ENCODE measurements around the gene PFDN6. TPM values are rescaled to one million over a fixed set of nuclear protein-coding genes. Genes with fewer than 3 reads are reported as not detected.

PFDN6 gene
- total RNA-seq, 1 experiment from 2014 or later: 83.4 TPM

GRCh38 chr6:33295621-33296369 is 6.4 kb downstream of the PFDN6 start:
- BruUV-seq (replicated peaks): no TSS peak
- no peaks in the 10 kb centered on the region for H3K27me3 ChIP-seq (replicated peaks; ENCODE audit: insufficient read depth, low read depth, low read length, poor library complexity)
- ChIA-PET CTCF (no interaction called here), POLR2A (ENCODE audit: low non-redundant PET) (no interaction called here)
- H3K36me3 ChIP-seq (ENCODE audit: insufficient read depth, low read length, poor library complexity, severe bottlenecking): peaks cover 20% of the 10 kb centered on the region
- no peak overlapping the region for H3K4me3 ChIP-seq (ENCODE audit: low read depth, low read length, poor library complexity, severe bottlenecking)
- TF ChIP-seq, protein P1, sequence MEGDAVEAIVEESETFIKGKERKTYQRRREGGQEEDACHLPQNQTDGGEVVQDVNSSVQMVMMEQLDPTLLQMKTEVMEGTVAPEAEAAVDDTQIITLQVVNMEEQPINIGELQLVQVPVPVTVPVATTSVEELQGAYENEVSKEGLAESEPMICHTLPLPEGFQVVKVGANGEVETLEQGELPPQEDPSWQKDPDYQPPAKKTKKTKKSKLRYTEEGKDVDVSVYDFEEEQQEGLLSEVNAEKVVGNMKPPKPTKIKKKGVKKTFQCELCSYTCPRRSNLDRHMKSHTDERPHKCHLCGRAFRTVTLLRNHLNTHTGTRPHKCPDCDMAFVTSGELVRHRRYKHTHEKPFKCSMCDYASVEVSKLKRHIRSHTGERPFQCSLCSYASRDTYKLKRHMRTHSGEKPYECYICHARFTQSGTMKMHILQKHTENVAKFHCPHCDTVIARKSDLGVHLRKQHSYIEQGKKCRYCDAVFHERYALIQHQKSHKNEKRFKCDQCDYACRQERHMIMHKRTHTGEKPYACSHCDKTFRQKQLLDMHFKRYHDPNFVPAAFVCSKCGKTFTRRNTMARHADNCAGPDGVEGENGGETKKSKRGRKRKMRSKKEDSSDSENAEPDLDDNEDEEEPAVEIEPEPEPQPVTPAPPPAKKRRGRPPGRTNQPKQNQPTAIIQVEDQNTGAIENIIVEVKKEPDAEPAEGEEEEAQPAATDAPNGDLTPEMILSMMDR (conservative IDR thresholded peaks at IDR 0.05; ENCODE audit: low read depth, low read length): no peak
- TF ChIP-seq EZH2 (IDR thresholded peaks at IDR 0.05; ENCODE audit: borderline replicate concordance, low read depth, low read length, poor library complexity, severe bottlenecking): no peak
- DNase-seq (ENCODE audit: low spot score): no peak
- peaks cover 7% of the 10 kb centered on the region for H3K4me1 ChIP-seq (ENCODE audit: insufficient read depth, low read length, poor library complexity, severe bottlenecking)
- no peaks in the 10 kb centered on the region for H3K9me3 ChIP-seq (ENCODE audit: low read depth, low read length, poor library complexity, severe bottlenecking)
- H3K27ac ChIP-seq (ENCODE audit: low read depth, low read length, poor library complexity, severe bottlenecking): no peak overlapping the region
- intact Hi-C loops (cut with micrococcal nuclease; ENCODE audit: unreplicated experiment): loop anchor here (5.0 kb wide), 2 partner anchors 93 to 132 kb away; partner anchors contain the start of genes HSD17B8, RXRB and SLC39A7

- BruUV-seq (replicated peaks): no TSS peak
- DNase-seq (ENCODE audit: low spot score): no peak
- CTCF ChIA-PET: no interaction called here
- Histone ChIP-seq H3K4me3 (ENCODE audit: low read depth, low read length, poor library complexity, severe bottlenecking) (no peak overlapping the region), H3K9me3 (ENCODE audit: low read depth, low read length, poor library complexity, severe bottlenecking) (no peaks in the 10 kb centered on the region), H3K27me3 (replicated peaks; ENCODE audit: insufficient read depth, low read depth, low read length, poor library complexity) (no peaks in the 10 kb centered on the region), H3K36me3 (ENCODE audit: insufficient read depth, low read length, poor library complexity, severe bottlenecking) (peaks cover 11% of the 10 kb centered on the region), H3K4me1 (ENCODE audit: insufficient read depth, low read length, poor library complexity, severe bottlenecking) (peaks cover 6% of the 10 kb centered on the region), H3K27ac (ENCODE audit: low read depth, low read length, poor library complexity, severe bottlenecking) (no peak overlapping the region)
- TF ChIP-seq, protein P1 (conservative IDR thresholded peaks at IDR 0.05; ENCODE audit: low read depth, low read length): no peak
- no peak for TF ChIP-seq EZH2 (IDR thresholded peaks at IDR 0.05; ENCODE audit: borderline replicate concordance, low read depth, low read length, poor library complexity, severe bottlenecking)
- POLR2A ChIA-PET (ENCODE audit: low non-redundant PET): no interaction called here
- intact Hi-C loops (cut with micrococcal nuclease; ENCODE audit: unreplicated experiment): loop anchor here (5.0 kb wide), 2 partner anchors 95 to 130 kb away; partner anchors contain the start of genes HSD17B8, RXRB and SLC39A7
Observed at GRCh38 chr6:33296797-33297405, 7.5 kb downstream of the PFDN6 start.

DNA sequence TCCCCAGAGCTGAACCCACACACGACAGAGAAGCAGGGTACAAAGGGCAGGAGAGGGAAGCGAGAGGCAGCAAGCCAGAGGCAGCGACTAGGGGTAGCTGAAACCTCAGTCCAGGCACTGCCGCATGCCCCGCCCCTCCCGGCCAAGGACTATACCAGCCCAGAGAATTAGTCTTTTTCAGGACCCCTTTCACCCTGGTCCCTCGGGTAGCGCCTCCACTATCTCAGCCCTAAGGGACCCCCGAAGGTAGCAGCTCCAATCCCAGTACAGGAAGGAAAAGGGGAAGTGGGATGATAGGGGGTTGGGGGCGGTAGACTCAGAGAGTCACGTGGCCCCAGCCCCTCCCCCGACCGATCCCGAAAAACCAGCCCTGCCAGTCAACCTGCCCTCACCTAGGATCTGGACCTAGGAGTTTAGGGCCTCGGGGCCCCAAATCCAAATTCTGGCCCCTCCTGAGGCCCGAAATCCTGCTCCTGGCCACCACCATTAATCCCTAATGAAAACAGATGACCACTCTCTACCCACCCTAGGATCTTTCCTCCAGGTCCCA is 8.1 kb downstream of the PFDN6 start:
- no peak for TF ChIP-seq EZH2 (IDR thresholded peaks at IDR 0.05; ENCODE audit: borderline replicate concordance, low read depth, low read length, poor library complexity, severe bottlenecking)
- TF ChIP-seq, protein P1 (conservative IDR thresholded peaks at IDR 0.05; ENCODE audit: low read depth, low read length): no peak
- Histone ChIP-seq H3K4me1 (ENCODE audit: insufficient read depth, low read length, poor library complexity, severe bottlenecking) (peaks cover 6% of the 10 kb centered on the region), H3K27me3 (replicated peaks; ENCODE audit: insufficient read depth, low read depth, low read length, poor library complexity) (no peaks in the 10 kb centered on the region), H3K36me3 (ENCODE audit: insufficient read depth, low read length, poor library complexity, severe bottlenecking) (peaks cover 10% of the 10 kb centered on the region), H3K4me3 (ENCODE audit: low read depth, low read length, poor library complexity, severe bottlenecking) (peak overlapping the region; percentile 75), H3K9me3 (ENCODE audit: low read depth, low read length, poor library complexity, severe bottlenecking) (no peaks in the 10 kb centered on the region), H3K27ac (ENCODE audit: low read depth, low read length, poor library complexity, severe bottlenecking) (peak overlapping the region; percentile 59)
- intact Hi-C loops (cut with micrococcal nuclease; ENCODE audit: unreplicated experiment): loop anchor here (5.0 kb wide), 2 partner anchors 95 to 130 kb away; partner anchors contain the start of genes HSD17B8, RXRB and SLC39A7
- BruUV-seq (replicated peaks): no TSS peak
- ChIA-PET CTCF (no interaction called here), POLR2A (ENCODE audit: low non-redundant PET) (no interaction called here)
- no peak for DNase-seq (ENCODE audit: low spot score)
